Measurements from ENCODE around the gene AGPAT4. TPM values are rescaled to one million over a fixed set of nuclear protein-coding genes. Genes with fewer than 3 reads are reported as not detected.
A peak's percentile ranks its signal among the peaks of the same experiment; 100 is the strongest.
"Not testable (repeated sequence)": the region's sequence is repeated elsewhere in the genome, so short reads cannot be mapped to it uniquely, and the experiment has no call there.

AGPAT4 gene
- total RNA-seq, 1 experiment from 2014 or later, result 5.5 TPM

DNA sequence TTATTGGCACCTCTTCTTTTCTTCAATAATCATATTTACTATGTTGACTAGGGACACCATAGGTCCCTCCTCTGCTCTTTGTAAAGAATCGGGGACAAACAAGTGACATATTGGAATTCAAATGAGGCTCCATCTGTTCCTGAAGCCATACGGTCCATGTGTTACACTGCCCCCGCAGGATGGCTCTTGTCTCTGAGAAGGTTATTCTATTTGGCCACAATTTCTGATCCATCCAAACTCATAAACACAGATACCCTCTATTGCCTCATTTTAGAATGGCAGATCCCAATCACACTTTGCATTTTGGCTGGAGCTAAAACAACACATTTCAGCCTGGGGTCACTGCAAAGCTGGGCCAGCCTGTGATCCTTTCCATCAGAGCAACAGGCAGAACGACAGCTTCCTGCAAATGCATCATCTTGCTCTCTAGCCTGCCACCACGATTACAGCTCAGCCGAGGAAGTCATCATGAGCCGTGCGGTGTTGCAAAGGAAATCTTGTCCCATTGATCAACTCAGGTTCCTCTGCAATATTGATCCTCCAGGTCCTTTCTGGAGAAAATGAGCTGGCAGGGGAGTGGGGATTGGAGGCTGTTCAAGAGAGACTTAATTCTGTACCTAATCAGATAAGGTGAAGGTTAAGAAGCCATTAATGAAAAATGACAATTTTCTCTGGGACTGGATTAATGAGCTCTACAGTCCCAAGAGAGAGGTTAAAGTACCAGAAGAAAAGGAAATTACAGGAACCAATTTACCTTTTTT, 73.1 kb downstream of the AGPAT4 start:
- DNase-seq (ENCODE audit: low read depth), result no peak

DNA sequence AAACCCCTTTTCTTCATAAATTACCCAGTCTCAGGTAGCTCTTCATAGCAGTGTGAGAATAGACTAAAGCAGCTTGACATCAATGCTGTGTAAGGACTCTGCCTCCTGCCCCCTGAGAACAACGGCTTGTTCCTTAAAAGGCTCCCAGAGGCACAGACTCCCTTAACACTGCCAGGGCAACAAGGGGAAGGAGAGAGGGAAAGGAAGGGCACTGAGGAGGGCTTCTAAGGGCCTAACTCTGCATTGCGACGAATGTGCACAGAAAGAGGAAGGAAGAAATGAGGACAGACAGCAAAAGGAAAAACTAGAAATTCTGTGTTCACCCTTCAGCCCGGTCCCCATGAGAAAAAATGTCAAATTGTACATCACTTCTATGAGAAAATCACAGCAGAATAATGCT, 74.0 kb downstream of the AGPAT4 start:
- no peak for DNase-seq (ENCODE audit: low read depth)

DNA sequence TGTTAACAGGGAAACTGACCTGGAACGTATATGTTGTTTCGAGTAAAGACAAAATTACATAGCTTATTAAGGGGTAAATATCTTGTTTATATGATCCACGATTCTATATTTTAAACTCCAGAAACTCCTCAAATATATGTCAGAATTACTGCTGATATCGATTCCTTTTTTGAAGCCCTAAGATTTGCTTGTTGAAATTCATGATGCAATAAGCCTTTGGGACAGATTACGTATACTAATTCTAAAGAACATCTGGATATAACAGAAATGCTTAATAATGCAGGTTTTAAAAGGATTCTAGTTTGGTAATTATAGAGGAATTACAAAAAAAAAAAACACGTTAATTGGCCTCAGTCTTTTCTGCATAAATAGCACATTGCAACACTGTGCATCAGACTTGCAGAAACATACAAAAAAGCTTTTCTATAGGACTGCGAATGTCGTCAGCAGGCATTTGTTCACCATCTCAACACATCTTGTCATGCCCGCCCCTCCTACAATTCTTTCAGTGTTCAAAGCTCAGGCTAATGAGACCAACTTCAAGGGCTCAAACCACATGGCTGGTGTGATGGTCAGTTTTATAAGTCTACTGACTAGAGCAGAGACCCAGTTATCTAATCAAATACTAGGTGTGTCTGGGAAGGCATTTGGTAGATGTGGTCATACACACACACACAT, 74.9 kb downstream of the AGPAT4 start:
- DNase-seq (ENCODE audit: low read depth), result no peak

DNA sequence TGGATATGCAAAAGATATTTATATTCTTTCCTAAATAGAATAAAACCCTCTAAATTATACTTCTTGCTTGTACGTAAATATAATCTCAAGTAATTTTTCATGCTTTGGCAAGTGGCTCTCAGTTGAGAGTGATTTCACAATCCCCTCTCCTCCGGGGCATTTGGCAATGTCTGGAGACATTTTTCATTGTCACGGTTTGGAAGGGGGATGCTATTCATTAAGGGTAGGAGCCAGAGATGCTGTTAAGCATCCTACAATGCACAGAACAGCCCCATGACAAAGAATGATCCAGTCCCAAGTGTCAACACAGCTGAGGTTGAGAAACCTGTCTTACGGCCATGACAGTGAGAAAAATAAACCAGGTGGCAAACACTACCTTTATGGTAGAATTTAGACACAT, 75.7 kb downstream of the AGPAT4 start:
- no peak for DNase-seq (ENCODE audit: low read depth)

DNA sequence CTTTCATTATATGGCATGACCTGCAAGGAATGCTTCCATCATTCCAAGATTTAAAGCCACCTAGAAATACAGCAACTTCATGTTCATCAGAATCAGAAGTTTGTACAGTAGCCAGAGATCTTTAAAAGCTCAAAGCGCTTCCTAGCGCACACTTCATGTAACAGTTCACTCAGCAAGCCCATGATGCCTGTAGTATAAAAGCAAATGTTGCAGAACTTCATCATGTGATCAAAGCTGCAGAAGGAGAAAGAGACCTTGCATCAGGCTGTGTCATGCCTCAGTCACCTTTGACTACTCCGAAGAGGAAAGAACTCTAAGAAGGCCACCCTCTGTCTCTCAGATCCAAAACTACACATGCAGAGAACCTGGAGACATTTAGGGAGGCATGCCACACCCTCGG, 78.5 kb downstream of the AGPAT4 start:
- no peak for DNase-seq (ENCODE audit: low read depth)

DNA sequence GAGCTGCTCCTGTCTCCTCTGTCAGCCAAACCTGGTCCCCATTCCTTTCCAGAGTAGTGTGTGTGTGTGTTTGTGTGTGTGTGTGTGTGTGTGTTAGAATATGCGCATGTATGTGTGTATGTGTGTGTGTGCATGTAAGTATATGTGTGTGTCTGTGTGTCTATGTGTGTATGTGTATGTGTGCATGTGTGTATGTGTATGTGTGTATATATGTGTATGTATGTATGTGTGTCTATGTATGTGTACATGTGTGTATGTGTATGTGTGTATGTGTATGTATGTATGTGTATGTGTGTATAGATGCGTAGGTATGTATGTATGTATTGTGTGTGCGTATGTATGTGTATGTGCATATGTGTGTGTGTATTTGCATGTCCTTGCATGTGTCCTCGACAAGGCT, 79.5 kb downstream of the AGPAT4 start:
- no peak for DNase-seq (ENCODE audit: low read depth)

DNA sequence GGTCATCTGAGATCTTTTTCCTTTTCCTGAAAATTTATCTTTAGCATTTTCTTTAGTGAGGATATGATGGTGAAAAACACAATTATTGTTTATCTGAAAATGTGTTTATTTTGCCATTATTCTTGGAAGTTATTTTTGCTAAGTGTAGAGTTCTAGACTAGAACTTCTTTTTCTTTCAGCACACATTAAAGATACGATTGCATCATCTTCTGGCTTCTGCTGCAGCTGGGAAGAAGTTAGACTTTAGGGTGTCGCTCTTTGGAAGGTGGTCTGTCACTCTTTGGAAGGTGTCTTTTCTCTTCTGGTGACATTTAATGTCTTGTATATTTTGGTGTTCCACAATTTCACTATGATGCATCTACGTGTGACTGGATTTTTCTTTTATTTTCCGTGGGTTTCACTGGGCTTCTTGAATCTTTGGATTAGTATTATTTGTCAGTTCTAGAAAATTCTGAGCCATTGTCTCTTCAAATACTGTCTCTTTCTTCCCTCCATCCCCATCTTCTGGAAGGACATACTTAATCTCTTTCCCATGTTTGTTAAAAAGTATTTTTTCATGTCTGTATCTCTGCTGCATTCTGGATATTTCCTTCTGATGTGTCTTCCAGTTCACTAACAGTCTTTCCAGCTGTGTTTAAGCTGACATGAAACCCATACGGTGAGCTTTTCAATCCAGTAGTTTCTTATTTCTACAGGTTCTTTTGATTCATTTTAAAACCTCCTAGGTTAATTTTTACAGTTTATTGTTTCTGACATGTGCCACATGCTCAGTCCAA, 81.0 kb downstream of the AGPAT4 start:
- no peak for DNase-seq (ENCODE audit: low read depth)

DNA sequence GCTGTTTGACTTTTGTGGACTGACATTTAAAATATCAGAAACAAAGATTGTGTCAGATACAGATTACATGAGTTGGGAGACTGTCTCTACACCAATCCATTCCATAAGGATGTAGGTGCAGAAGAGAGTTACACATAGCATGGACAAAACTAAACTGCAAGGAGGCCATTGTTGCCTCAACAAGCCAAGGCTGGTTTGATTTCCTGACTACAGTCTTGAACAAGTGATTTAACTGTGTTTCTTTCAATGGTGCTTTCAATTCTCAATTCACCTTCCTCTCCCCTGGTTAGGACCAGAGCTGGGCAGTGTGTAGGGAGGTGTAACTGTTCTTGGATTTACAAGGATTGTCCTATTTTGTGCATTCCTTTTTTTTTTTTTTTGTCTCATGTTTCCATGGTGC, 82.2 kb downstream of the AGPAT4 start:
- DNase-seq (ENCODE audit: low read depth), result no peak

DNA sequence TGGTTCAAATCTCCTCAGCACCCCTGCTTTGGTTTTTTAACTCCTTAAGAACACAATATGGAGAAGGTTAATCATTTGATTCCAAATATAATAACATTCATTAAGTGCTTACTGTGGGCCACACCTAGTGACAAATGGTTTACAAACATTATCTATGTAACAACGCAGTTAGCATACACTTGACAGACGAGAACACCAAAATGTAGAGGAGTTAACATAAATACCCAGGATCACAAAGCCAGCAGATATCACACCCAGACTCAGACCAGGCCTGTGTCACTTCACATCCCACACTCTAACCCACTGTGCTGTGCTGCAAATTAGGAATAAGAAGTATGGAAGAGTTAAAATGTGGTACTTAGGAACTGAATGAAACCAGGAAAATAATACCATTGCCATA, 82.9 kb downstream of the AGPAT4 start:
- no peak for DNase-seq (ENCODE audit: low read depth)

DNA sequence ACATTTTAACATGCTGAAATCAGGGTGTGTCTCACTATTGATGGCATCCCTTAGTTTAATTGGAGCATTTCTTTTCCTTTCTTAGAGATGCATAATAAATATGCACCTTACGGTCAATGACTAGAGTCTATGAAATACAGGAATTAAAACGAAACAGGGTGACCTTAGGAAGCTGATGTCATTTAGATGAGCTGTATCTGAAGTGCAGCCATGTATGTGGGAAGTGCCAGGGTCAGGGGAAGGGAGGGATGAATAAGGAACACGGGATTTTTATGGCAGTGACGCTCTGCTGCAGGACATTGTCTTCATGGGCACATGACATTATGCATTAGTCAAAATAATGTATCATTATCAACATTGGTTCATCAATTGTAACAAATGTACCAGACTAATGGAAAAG, 84.0 kb downstream of the AGPAT4 start:
- DNase-seq (ENCODE audit: low read depth), result no peak

DNA sequence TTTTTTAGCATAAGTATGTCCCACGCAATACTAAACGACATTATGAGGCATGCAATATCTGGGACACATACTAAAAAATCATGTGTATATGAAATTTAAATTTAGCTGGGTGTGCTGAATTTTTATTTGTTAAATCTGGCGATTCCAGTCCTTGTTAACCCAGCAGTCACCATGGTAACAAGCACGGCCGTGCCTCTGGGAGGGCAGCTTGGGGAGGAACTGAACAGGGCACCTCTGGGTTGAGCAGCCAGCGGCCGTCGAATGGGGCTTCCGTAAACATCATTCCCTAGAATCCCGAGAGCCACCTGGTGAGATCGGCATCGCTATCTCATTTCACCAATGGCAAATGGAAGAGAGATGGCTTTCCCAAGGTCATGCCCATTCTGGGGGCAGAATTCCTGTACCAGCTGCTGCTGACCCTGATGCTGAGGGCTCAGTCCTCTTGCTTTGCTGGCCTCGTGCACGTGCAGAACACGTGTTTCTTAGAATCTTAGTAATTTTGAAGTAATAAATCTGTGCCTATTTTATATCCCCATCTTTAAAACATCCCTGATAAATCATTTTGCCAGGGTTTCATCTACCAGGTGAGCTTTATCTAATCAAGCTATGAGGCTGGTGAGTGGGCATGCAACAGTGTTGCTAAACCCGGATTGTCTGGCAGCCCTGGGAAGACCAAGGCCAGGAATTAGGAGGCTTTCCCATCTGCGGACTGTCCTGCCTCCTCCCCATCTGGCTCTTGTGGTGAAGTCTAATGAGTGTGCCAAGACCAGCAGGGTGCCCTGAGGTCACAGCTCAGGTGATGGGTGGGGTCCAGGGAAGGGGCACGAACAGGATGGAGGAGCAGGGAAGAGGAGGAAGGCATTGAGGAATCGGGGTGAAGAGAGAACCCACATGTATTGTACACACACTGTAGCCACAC, 85.1 kb downstream of the AGPAT4 start:
- no peak for DNase-seq (ENCODE audit: low read depth)

DNA sequence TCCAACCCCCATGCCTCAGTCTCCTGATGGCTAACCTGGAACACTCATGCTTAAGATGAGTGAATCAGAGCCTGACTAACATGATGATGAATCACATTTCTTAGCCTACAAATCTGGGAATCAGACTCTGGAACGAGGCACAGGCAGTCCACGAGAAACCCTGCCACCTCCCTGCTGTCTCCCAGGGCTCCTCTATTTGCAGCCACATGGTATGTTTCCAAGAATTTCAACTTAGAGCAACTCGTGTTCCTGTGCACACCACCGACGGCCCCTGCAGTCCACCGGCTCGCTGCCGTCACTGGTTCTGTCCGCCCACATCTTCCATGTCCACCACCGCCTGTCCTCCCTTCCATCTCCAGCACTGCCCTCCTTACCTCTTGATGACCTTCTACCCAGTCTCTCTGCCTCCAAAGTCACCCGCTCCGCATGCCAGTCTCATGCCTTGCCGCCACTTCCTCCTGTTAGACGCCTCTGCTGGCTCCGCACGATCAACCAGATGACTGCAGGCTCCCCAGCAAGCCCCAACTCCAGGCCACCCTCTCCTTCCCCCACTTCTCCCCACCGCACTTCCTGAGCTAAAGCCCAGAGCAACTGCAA, 87.6 kb downstream of the AGPAT4 start:
- peak; percentile 91 for DNase-seq (ENCODE audit: low read depth)

DNA sequence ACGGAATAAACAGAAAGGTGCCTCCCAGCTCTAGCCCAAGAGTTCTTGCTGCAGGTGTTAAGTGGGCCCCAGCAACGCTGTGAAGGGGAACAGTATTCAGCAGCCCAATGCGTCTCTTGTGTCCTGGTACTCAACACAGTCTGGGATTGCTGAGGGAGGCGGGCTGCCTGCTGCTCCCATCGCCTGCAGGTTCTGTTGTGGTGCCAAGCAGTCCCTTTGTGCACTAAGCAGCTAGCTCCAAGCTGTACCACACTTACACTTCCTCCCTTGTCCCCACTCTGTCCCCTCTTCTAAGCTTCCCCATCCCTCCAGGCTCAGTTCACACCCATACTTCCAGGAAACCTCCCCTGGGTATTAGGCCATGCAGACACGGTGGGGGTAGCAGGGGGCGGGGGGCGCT, 92.7 kb downstream of the AGPAT4 start:
- no peak for DNase-seq (ENCODE audit: low read depth)

DNA sequence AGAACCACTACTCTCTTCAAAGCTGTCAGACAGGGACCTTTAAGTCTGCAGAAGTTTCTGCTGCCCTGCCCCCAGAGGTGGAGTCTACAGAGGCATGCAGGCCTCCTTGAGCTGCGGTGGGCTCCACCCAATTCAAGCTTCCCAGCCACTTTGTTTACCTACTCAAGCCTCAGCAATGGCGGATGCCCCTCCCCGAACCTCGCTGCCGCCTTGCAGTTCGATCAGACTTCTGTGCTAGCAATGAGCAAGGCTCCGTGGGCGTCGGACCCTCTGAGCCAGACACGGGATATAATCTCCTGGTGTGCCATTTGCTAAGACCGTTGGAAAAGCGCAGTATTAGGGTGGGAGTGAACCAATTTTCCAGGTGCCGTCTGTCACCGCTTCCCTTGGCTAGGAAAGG, 95.7 kb downstream of the AGPAT4 start:
- DNase-seq (ENCODE audit: low read depth), result not testable (repeated sequence)

DNA sequence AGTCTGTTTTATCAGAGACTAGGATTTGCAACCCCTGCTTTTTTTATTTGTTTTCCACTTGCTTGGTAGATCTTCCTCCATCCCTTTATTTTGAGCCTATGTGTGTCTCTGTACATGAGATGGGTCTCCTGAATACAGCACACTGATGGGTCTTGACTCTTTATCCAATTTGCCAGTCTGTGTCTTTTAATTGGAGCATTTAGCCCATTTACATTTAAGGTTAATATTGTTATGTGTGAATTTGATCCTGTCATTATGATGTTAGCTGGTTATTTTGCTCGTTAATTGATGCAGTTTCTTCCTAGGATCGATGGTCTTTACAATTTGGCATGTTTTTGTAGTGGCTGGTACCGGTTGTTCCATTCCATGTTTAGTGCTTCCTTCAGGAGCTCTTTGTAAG, 97.4 kb downstream of the AGPAT4 start:
- DNase-seq (ENCODE audit: low read depth), result not testable (repeated sequence)

DNA sequence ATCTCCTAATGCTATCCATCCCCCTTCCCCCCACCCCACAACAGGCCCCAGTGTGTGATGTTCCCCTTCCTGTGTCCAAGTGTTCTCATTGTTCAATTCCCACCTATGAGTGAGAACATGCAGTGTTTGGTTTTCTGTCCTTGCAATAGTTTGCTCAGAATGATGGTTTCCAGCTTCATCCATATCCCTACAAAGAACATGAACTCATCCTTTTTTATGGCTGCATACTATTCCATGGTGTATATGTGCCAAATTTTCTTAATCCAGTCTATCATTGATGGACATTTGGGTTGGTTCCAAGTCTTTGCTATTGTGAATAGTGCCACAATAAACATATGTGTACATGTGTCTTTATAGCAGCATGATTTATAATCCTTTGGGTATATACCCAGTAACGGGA, 101.1 kb downstream of the AGPAT4 start:
- DNase-seq (ENCODE audit: low read depth), result not testable (repeated sequence)

DNA sequence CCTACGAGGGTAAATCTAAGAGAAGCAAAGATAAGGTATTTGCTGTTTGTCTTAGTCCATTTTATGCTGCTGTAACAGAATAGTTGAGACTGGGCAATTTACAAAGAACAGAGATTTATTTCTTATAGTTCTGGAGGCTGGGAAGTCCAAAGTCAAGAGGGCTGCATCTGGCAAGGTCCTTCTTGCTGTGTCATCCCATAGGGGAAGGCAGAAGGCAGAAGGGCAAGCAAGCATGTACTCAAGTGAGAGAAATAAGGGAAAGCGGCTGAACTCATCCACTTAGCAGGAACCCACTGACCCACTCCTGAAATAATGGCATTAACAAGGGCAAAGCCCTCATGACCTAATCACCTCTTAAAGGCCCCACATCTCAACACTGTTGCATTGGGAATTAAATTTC, 102.7 kb downstream of the AGPAT4 start:
- no peak for DNase-seq (ENCODE audit: low read depth)

DNA sequence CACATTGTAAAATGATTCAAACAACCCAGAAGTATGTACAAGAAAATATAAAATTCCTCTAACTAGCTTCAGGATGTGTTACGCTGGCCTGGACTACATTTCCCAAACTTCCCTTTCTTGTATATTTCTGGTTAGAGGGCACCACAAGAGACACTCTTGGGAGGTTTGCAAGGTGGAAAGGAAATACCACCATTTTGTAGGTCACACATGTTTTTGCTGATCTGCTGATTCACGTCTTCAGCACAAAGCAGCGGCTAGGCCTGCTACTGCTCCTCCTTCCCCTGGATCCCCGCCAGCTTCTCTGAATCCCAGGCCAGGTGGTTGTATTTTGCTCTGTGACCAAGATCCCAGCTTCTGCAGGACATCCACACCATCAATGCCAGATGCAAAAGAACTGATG, 104.2 kb downstream of the AGPAT4 start:
- DNase-seq (ENCODE audit: low read depth), result peak; percentile 88

DNA sequence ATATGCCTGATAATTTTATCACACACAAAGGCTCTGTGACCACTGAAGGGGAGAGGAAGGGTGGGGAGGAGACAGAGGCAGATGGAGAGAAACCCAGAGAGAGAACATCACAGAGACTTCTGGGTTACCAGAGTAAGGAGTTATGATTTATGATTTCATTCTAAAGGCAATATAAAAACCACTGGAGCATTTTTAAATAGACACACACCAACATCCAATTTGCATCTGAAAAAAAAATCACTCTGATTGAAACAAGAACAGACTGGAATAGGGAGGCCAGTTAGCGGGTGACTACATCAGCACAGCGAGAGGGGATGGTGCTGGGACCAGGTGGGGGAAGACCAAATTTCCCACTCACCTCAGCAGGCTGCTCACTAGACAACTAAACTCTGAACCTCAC, 104.8 kb downstream of the AGPAT4 start:
- DNase-seq (ENCODE audit: low read depth), result no peak

DNA sequence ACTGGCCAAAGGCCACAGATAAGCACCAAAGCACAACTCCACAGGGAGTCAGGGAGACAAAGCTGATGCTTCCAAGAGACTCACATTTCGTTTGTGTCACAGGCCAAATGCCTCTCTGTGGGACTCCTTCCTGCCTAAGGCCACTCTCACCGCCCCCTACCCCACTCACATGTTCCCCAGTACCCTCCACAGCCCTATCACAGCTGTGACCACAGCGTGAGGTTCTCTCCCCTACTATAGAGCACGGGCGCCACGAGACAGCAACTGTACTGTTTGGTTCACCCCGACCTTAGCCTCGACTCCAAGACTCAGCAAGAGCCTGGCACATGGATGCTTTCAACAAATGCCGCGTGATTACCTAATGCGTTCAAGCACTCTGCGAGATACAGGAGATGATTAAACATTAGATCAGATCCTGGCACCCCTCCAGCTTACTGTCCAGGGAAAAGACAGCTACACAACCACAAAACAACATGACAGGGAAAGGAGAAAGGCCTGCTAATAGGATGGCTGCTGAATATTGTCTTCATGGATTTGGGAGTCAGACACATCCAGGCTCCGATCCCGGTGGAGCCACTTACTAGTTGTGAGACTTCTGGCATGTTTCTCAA, 105.5 kb downstream of the AGPAT4 start:
- peak; percentile 98 for DNase-seq (ENCODE audit: low read depth)

DNA sequence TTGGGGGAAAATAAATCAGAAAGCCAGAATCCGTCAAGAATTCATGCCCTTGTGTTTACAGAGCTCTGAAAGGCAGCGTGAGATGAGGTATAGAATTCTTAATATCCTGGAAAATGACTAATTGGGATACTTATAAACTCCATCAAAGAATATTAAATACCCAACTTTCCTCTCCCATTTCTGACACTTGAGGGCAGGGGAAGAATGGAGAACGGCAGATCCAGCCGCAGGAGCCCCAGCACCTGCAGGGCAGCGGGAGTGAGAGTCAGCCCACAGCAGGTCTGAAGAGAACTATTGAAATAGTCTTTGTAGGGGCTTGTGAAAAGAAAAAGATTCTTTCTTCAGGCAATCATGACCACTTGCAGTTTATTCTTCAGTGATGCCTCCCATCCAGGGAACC, 107.2 kb downstream of the AGPAT4 start:
- DNase-seq (ENCODE audit: low read depth), result no peak
